K562 (cell line): ENCODE data around the gene TIMP1. TPM values are rescaled to one million over a fixed set of nuclear protein-coding genes. Genes with fewer than 3 reads are reported as not detected.

Experiments
- ATAC-seq: fragments of 200-7000 bp; cut with Tn5 transposase; 3 replicates; pipeline ENCODE4 v1.9.1; 2020; ENCODE audit warnings: moderate library complexity
- BruUV-seq: library from RNA; stranded (reverse); fragments of 400-500 nt; replicated peaks from 2 replicates; lab custom pipeline; 2021; lab: Mats Ljungman, UMichigan
- CTCF ChIA-PET: fragments of 300-600 bp; formaldehyde crosslinking; extraction: SDS; loops from one replicate; lab custom pipeline; 2021; ENCODE audit warnings: low intra/inter-chr PET ratio; lab: Yijun Ruan, JAX
- POLR2A ChIA-PET: fragments of 300-600, 350-650 bp; sonication (Branson Sonifier 250); formaldehyde crosslinking; extraction: SDS; loops from one replicate; lab custom pipeline; 2021; ENCODE audit warnings: antibody characterized with exemption, inconsistent platforms; lab: Yijun Ruan, JAX
- DNase-seq, 4 experiments: peaks; one replicate each; pipeline versions ENCODE4 v3.0.0 to v3.0.0-alpha.2; 2011 to 2018; ENCODE audit warnings: low spot score in 3 of 4, mixed read lengths in 3 of 4; ENCODE audit errors: extremely low read depth in 1 of 4
- FAIRE-seq: peaks from 2 replicates; lab custom pipeline; 2011; peaks lifted over from hg19 to GRCh38; lab: Jason Lieb, UNC
- H2AFZ ChIP-seq: 2 replicates; pipeline ENCODE4 v1.6.0; 2011; ENCODE audit warnings: low read depth, low read length, control low read depth, inconsistent platforms
- H3K27ac ChIP-seq: fragments of 200-600 bp; 3 replicates; pipeline ENCODE4 v1.8.0; 2011; ENCODE audit warnings: low read depth, mild to moderate bottlenecking, control low read depth, inconsistent platforms, low read length, moderate library complexity, mixed read lengths; ENCODE audit errors: extremely low read depth
- H3K27me3 ChIP-seq, 2 experiments: fragments of 300-600 bp in 1 of 2; 2 replicates in 1 of 2; 3 replicates in 1 of 2; pipeline versions ENCODE4 v1.6.0 to v1.8.0; 2011; ENCODE audit warnings: inconsistent platforms in 2 of 2, low read length in 2 of 2, mild to moderate bottlenecking in 1 of 2, mixed read lengths in 1 of 2, moderate library complexity in 1 of 2; ENCODE audit not compliant: control insufficient read depth in 2 of 2, insufficient read depth in 2 of 2
- H3K36me3 ChIP-seq: fragments of 300-600 bp; 3 replicates; pipeline ENCODE4 v1.8.0; 2011; ENCODE audit warnings: mild to moderate bottlenecking, low read length, inconsistent platforms; ENCODE audit not compliant: control insufficient read depth, insufficient read depth
- H3K4me1 ChIP-seq, 2 experiments: fragments of 200-600 bp in 1 of 2; replicated peaks in 1 of 2; 2 replicates in 1 of 2; 3 replicates in 1 of 2; pipeline versions ENCODE4 v1.5.1 to v1.8.0; 2011; ENCODE audit warnings: inconsistent platforms in 2 of 2, low read length in 2 of 2, mild to moderate bottlenecking in 1 of 2, mixed read lengths in 1 of 2, moderate library complexity in 1 of 2; ENCODE audit not compliant: control insufficient read depth in 2 of 2, insufficient read depth in 2 of 2
- H3K4me2 ChIP-seq: 2 replicates; pipeline ENCODE4 v1.6.1; 2011; ENCODE audit warnings: low read length, control low read depth, inconsistent platforms, mixed read lengths; ENCODE audit not compliant: insufficient read depth
- H3K4me3 ChIP-seq: fragments of 200-600 bp; sonication (generic), shearing (Covaris generic); 2 replicates; pipeline ENCODE4 v1.5.1; 2016; ENCODE audit warnings: control low read depth, inconsistent platforms
- H3K79me2 ChIP-seq: fragments of 200-600 bp; 3 replicates; pipeline ENCODE4 v1.8.0; 2011; ENCODE audit warnings: low read length, inconsistent platforms; ENCODE audit not compliant: control insufficient read depth, insufficient read depth
- H3K9ac ChIP-seq, 2 experiments: 2 replicates each; pipeline versions ENCODE4 v1.6.0 to v1.6.1; 2011; ENCODE audit warnings: low read depth in 2 of 2, low read length in 2 of 2, control low read depth in 1 of 2, inconsistent platforms in 1 of 2, mild to moderate bottlenecking in 1 of 2, mixed read lengths in 1 of 2; ENCODE audit not compliant: insufficient read depth in 1 of 2
- H3K9me1 ChIP-seq: one replicate; pipeline ENCODE4 v1.6.0; 2011; ENCODE audit warnings: inconsistent platforms, mild to moderate bottlenecking, low read length, moderate library complexity; ENCODE audit not compliant: control insufficient read depth, insufficient read depth
- H3K9me3 ChIP-seq: replicated peaks from 2 replicates; pipeline ENCODE4 v1.5.1; 2011; ENCODE audit warnings: low read depth, low read length, inconsistent platforms; ENCODE audit not compliant: control insufficient read depth, insufficient read depth
- H4K20me1 ChIP-seq: replicated peaks from 2 replicates; pipeline ENCODE4 v1.6.1; 2011; ENCODE audit warnings: low read length, inconsistent platforms, mixed read lengths; ENCODE audit not compliant: control insufficient read depth, insufficient read depth
- CLOCK ChIP-seq: fragments of 250-450 bp; sonication (Bioruptor Pico); IDR thresholded peaks from 2 replicates; pipeline ENCODE4 v1.4.0; 2020; ENCODE audit warnings: mild to moderate bottlenecking, moderate library complexity, borderline replicate concordance
- CREB3 ChIP-seq: fragments of 450-650 bp; conservative IDR thresholded peaks from 2 replicates; pipeline ENCODE4 v1.6.1; 2016; ENCODE audit warnings: missing genetic modification characterization, low read depth, mild to moderate bottlenecking, missing compliant biosample characterization, moderate library complexity
- FUS ChIP-seq: fragments of 200-400 bp; formaldehyde crosslinking; optimal IDR thresholded peaks from 2 replicates; pipeline ENCODE3; 2017; ENCODE audit warnings: low read depth, low read length
- POLR2AphosphoS2 ChIP-seq: IDR thresholded peaks from 2 replicates; pipeline ENCODE4 v1.6.1; 2012; ENCODE audit warnings: low read length, improper control_type of control experiment
- POLR2G ChIP-seq: fragments of 200-400 bp; formaldehyde crosslinking; IDR thresholded peaks from 2 replicates; pipeline ENCODE4 v1.6.1; 2017; ENCODE audit warnings: low read depth, mild to moderate bottlenecking, antibody characterized with exemption, low read length, moderate library complexity
- RHOXF2B ChIP-seq: fragments of 250-450 bp; sonication (Bioruptor Pico); conservative IDR thresholded peaks from 2 replicates; pipeline ENCODE4 v1.5.1; 2021
- YY1 ChIP-seq, 3 experiments: IDR thresholded peaks; 2 replicates each; pipeline ENCODE4 v1.6.1; 2011; ENCODE audit warnings: low read length in 2 of 3, mild to moderate bottlenecking in 2 of 3, moderate library complexity in 2 of 3, borderline replicate concordance in 1 of 3, control low read depth in 1 of 3, low read depth in 1 of 3; ENCODE audit not compliant: insufficient read depth in 3 of 3, insufficient replicate concordance in 2 of 3, control insufficient read depth in 1 of 3, insufficient read length in 1 of 3; ENCODE audit errors: extremely low read depth in 1 of 3
- ZBTB33 ChIP-seq: sonication (generic); formaldehyde crosslinking; IDR thresholded peaks from 2 replicates; pipeline ENCODE4 v1.8.1; 2023; ENCODE audit warnings: mild to moderate bottlenecking, missing genetic modification reagents
- ZNF134 ChIP-seq: fragments of 250-450 bp; sonication (Bioruptor Pico); conservative IDR thresholded peaks from 2 replicates; pipeline ENCODE4 v1.4.0; 2020
- ZNF232 ChIP-seq: sonication (generic); formaldehyde crosslinking; IDR thresholded peaks from 2 replicates; pipeline ENCODE4 v1.8.0; 2022; ENCODE audit warnings: mild to moderate bottlenecking, missing genetic modification reagents
- ZNF280B ChIP-seq: fragments of 250-450 bp; sonication (Bioruptor Pico); IDR thresholded peaks from 2 replicates; pipeline ENCODE4 v1.5.1; 2021; ENCODE audit warnings: mild to moderate bottlenecking
- ZNF511 ChIP-seq: sonication (generic); formaldehyde crosslinking; IDR thresholded peaks from 2 replicates; pipeline ENCODE4 v1.8.0; 2022; ENCODE audit warnings: mild to moderate bottlenecking, missing genetic modification reagents
- WGBS: fragments of 100-300 bp; shearing (Covaris generic); methylation state at CpG from one replicate; pipeline ENCODE4 v1.1.6; 2016; ENCODE audit warnings: low coverage, mixed read lengths; ENCODE audit not compliant: insufficient coverage; ENCODE audit errors: missing lambda C conversion rate; 5-methylcytosine and 5-hydroxymethylcytosine counted together
- in situ Hi-C: fragments of 300-500 bp; cut with MboI; formaldehyde crosslinking; loops from 4 replicates; pipeline ENCODE4 v1.15.0; 2018; ENCODE audit warnings: inconsistent platforms, mixed read lengths
- intact Hi-C: fragments of 100-400 bp; cut with micrococcal nuclease; formaldehyde crosslinking; loops from 2 replicates; pipeline ENCODE4 v1.14.2; 2022
- polyA plus RNA-seq, 8 experiments: library from polyadenylated mRNA; depleted of rRNA in 4 of 8; stranded (reverse) in 5 of 8; unstranded in 3 of 8; fragments of >200 nt; fragmentation: Nextera tagmentation in 2 of 8; fragmentation: Illumina TruSeq in 1 of 8; extraction: Ambion mirVana in 2 of 8; extraction: Trizol in 1 of 8; gene quantifications; 2 replicates each; pipeline versions ENCODE4 v1.2.1 to v1.2.3, GENCODE V29; 2011 to 2014; ENCODE audit warnings: inconsistent platforms in 1 of 8, missing spikeins in 1 of 8
- total RNA-seq, 7 experiments: library from RNA; depleted of rRNA in 6 of 7; stranded (reverse); fragments of >200 nt in 6 of 7; fragmentation: Illumina TruSeq in 2 of 7; extraction: Trizol in 2 of 7; gene quantifications; 2 replicates each; pipeline versions ENCODE4 v1.2.1 to v1.2.3, GENCODE V29; 2011 to 2021; ENCODE audit warnings: low replicate concordance in 1 of 7

TIMP1 gene
- total and polyA plus RNA-seq, 9 of the 15 experiments (the other 6 are each of a cell fraction or from before 2014, with no cell fraction given), result 115 to 699 (median 273) TPM

GRCh38 chrX:47632666-47633065 is 50.4 kb downstream of the TIMP1 start:
- intact Hi-C loops, result no loop called here
- ChIA-PET CTCF (no interaction called here), POLR2A (no interaction called here)
- H3K4me3 ChIP-seq, result no peak overlapping the region
- no peak for DNase-seq
- no peak overlapping the region for H3K27ac ChIP-seq
- H3K9me3 ChIP-seq, result no peaks in the 10 kb centered on the region
- peaks cover 27% of the 10 kb centered on the region; the same call in 1 of the 3 replicates for H3K36me3 ChIP-seq
- H3K9ac ChIP-seq, result no peak overlapping the region
- 89% methylated on average over 3 of the region's 4 CpGs for WGBS
- BruUV-seq, result no TSS peak
- no peaks in the 10 kb centered on the region for H3K9me1 ChIP-seq
- no peaks in the 10 kb centered on the region; the same call in 1 of the 2 replicates for H4K20me1 ChIP-seq
- H3K4me1 ChIP-seq, result peaks cover 11% of the 10 kb centered on the region in 2 experiments
- no peak overlapping the region for H3K4me2 ChIP-seq
- in situ Hi-C loops, result no loop called here
- no peaks in the 10 kb centered on the region for H3K79me2 ChIP-seq
- ATAC-seq, result no peak
- H2AFZ ChIP-seq, result no peak overlapping the region
- FAIRE-seq, result no peak
- H3K27me3 ChIP-seq, result no peaks in the 10 kb centered on the region
- TF ChIP-seq YY1 (IDR thresholded peaks at IDR 0.05; ENCODE audit: borderline replicate concordance in 1 of 3, control insufficient read depth in 1 of 3, extremely low read depth in 1 of 3, insufficient read depth in 3 of 3, insufficient read length in 1 of 3, insufficient replicate concordance in 2 of 3, low read depth in 1 of 3, low read length in 2 of 3) (no peak), CREB3 (tag) (no peak), ZNF280B (CRISPR knock-in tag) (no peak), ZBTB33 (CRISPR knock-in tag) (no peak), FUS (no peak), RHOXF2B (CRISPR knock-in tag) (no peak), POLR2G (no peak), CLOCK (CRISPR knock-in tag) (no peak), POLR2AphosphoS2 (no peak), ZNF232 (no peak), ZNF511 (CRISPR knock-in tag) (no peak), ZNF134 (CRISPR knock-in tag) (no peak)
